ACC112 (cell line): ENCODE results near the gene SOX14.

Source experiments
- H2AFZ ChIP-seq: fragments of 200-600 bp; sonication (generic); one replicate; pipeline ENCODE4 v1.6.0; 2017; ENCODE audit warnings: antibody characterized with exemption, low read length; ENCODE audit not compliant: unreplicated experiment
- H3K27ac ChIP-seq: fragments of 200-600 bp; sonication (generic); 2 replicates; pipeline ENCODE4 v1.5.1; 2014; ENCODE audit warnings: low read depth, mild to moderate bottlenecking, antibody characterized with exemption, low read length, moderate library complexity
- H3K27me3 ChIP-seq: fragments of 200-600 bp; sonication (generic); 2 replicates; pipeline ENCODE4 v1.6.1; 2014; ENCODE audit warnings: mild to moderate bottlenecking, antibody characterized with exemption, low read length, moderate library complexity, mixed read lengths; ENCODE audit not compliant: insufficient read depth
- H3K36me3 ChIP-seq: fragments of 200-600 bp; sonication (generic); 2 replicates; pipeline ENCODE4 v1.6.1; 2016; ENCODE audit warnings: mild to moderate bottlenecking, antibody characterized with exemption, low read length, moderate library complexity, mixed read lengths; ENCODE audit not compliant: insufficient read depth
- H3K4me1 ChIP-seq: fragments of 200-600 bp; sonication (generic); one replicate; pipeline ENCODE4 v1.6.1; 2016; ENCODE audit warnings: low read length, mixed read lengths; ENCODE audit not compliant: insufficient read depth, unreplicated experiment, control insufficient read depth
- H3K4me3 ChIP-seq: fragments of 200-600 bp; sonication (generic); 2 replicates; pipeline ENCODE4 v1.5.1; 2014; ENCODE audit warnings: mild to moderate bottlenecking, low read depth, low read length
- H3K79me2 ChIP-seq: fragments of 200-600 bp; sonication (generic); one replicate; pipeline ENCODE4 v1.6.0; 2016; ENCODE audit warnings: low read length; ENCODE audit not compliant: control insufficient read depth, unreplicated experiment, insufficient read depth

SOX14 gene

DNA sequence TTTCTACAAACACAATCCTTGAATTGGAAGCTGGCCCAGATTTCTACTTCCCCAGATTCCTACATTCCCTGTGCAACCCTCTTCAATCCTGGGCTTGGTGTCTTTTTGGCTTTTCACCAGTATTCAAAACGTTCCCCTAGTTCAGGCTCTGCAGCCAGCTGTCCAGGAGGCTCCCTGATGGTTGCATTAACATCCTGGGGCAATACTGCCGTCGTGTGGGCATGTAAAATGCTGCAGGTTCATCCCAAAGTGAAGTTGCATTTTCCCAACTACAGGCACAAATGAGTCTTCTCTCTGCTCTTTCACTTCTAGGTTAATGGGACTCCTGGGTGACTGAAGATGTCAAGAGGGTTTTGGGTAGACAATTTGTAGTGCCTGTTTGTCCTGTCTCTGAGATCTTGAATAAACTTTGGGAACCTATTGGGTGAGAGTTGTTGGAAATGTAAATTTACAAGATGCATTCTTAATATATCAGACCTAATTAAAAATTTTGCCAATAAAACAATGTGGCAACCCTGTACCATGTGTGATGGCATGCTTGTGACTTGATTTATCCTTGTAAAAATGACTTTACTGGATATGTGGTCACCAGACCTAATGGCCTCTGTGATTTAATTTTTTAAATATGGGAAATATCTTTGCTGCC, 28.6 kb downstream of the SOX14 start:
- Histone ChIP-seq H3K4me1 (no peaks in the 10 kb centered on the region), H2AFZ (no peak overlapping the region), H3K79me2 (no peaks in the 10 kb centered on the region), H3K27me3 (no peaks in the 10 kb centered on the region), H3K27ac (no peak overlapping the region), H3K4me3 (no peak overlapping the region), H3K36me3 (no peaks in the 10 kb centered on the region)

GRCh38 chr3:137796993-137797392, 32.9 kb downstream of the SOX14 start:
- H3K36me3 ChIP-seq, result no peaks in the 10 kb centered on the region
- H3K4me3 ChIP-seq, result no peak overlapping the region
- H3K4me1 ChIP-seq, result no peaks in the 10 kb centered on the region
- H3K79me2 ChIP-seq, result no peaks in the 10 kb centered on the region
- no peak overlapping the region for H3K27ac ChIP-seq
- no peak overlapping the region for H2AFZ ChIP-seq
- H3K27me3 ChIP-seq, result no peaks in the 10 kb centered on the region

DNA sequence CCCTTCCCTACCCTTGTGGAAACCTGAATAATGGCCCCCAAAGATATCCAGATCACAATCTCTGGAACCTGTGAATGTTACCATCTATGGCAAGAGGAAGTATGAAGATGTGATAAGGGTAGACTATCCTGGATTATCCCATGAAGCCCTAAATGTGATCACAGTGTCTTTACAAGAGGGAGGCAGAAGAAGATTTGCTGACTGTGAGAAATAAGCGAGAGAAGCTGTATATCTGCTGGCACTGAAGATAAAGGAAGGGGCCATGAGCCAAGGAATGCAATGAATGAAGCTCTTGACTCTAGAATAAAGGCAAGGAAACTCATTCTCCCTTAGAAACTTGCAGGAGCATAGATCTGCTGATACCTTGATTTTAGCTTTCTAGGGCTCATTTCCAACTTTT, 39.1 kb downstream of the SOX14 start:
- H3K79me2 ChIP-seq, result no peaks in the 10 kb centered on the region
- no peaks in the 10 kb centered on the region for H3K36me3 ChIP-seq
- H3K4me1 ChIP-seq, result no peaks in the 10 kb centered on the region
- H2AFZ ChIP-seq, result no peak overlapping the region
- H3K27ac ChIP-seq, result no peak overlapping the region
- no peaks in the 10 kb centered on the region for H3K27me3 ChIP-seq
- H3K4me3 ChIP-seq, result no peak overlapping the region

GRCh38 chr3:137807998-137808397, 43.9 kb downstream of the SOX14 start:
- H3K36me3 ChIP-seq, result no peaks in the 10 kb centered on the region
- no peak overlapping the region for H2AFZ ChIP-seq
- H3K4me3 ChIP-seq, result no peak overlapping the region
- no peaks in the 10 kb centered on the region for H3K27me3 ChIP-seq
- H3K79me2 ChIP-seq, result no peaks in the 10 kb centered on the region
- H3K4me1 ChIP-seq, result no peaks in the 10 kb centered on the region
- H3K27ac ChIP-seq, result no peak overlapping the region

- Histone ChIP-seq H3K27me3 (no peaks in the 10 kb centered on the region), H3K27ac (no peak overlapping the region), H2AFZ (no peak overlapping the region), H3K4me1 (no peaks in the 10 kb centered on the region), H3K79me2 (no peaks in the 10 kb centered on the region), H3K36me3 (no peaks in the 10 kb centered on the region), H3K4me3 (no peak overlapping the region)
Observed at GRCh38 chr3:137809509-137809908, 45.4 kb downstream of the SOX14 start.

- H3K79me2 ChIP-seq, result no peaks in the 10 kb centered on the region
- no peak overlapping the region for H2AFZ ChIP-seq
- H3K4me1 ChIP-seq, result no peaks in the 10 kb centered on the region
- H3K36me3 ChIP-seq, result no peaks in the 10 kb centered on the region
- no peak overlapping the region for H3K27ac ChIP-seq
- H3K27me3 ChIP-seq, result no peaks in the 10 kb centered on the region
- H3K4me3 ChIP-seq, result no peak overlapping the region
Observed at GRCh38 chr3:137812023-137812422, 47.9 kb downstream of the SOX14 start.

DNA sequence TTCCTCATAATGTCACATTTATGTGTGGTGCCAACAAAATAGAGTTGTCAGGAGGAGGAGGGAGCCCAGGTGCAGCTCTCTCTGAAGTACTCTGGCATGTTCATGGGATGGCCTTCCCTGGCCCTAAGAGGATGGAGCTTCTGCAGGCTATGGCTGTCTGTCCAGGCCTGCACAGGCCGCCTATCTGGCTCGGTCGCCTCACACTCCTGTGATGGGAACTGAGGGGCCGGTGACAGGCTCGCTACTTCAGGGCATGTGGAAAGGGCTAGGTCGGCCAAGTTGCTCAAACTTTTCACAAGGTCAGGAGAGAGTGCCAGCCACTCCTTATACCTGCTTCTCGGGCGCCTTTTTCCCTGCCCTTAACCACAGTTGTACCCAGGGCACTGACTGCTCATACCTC, 51.1 kb downstream of the SOX14 start:
- Histone ChIP-seq H3K27ac (no peak overlapping the region), H3K4me3 (no peak overlapping the region), H3K4me1 (no peaks in the 10 kb centered on the region)

More for the DNA sequence above, 51.1 kb downstream of the SOX14 start:
- Histone ChIP-seq H3K79me2 (no peaks in the 10 kb centered on the region), H3K36me3 (no peaks in the 10 kb centered on the region), H3K27me3 (no peaks in the 10 kb centered on the region), H2AFZ (no peak overlapping the region)
